ENCODE results near the gene ZDHHC14. TPM values are rescaled to one million over a fixed set of nuclear protein-coding genes. Genes with fewer than 3 reads are reported as not detected.

The ZDHHC14 gene
- polyA plus RNA-seq, 2 of the 4 experiments (the other 2 are of a cell fraction) = 2.2 to 2.8 TPM

GRCh38 chr6:157547112-157547511 lies 166.1 kb downstream of the ZDHHC14 start:
- TF ChIP-seq ZNF302 (CRISPR knock-in tag; IDR thresholded peaks at IDR 0.05) = no peak
- no peak for TF ChIP-seq ATOH8 (CRISPR knock-in tag; IDR thresholded peaks at IDR 0.05; ENCODE audit: low read depth)
- Histone ChIP-seq H3K4me1 (no peaks in the 10 kb centered on the region), H3K4me3 (no peak overlapping the region), H3K4me2 (no peak overlapping the region), H3K9me3 (no peaks in the 10 kb centered on the region), H3K27ac (no peak overlapping the region)
- no peak for FAIRE-seq
- 79% methylated on average over 8 of the region's 8 CpGs for WGBS (ENCODE audit: missing lambda C conversion rate)
- CTCF ChIA-PET = no interaction called here
- DNase-seq (ENCODE audit: low read depth in 1 of 2, low spot score in 1 of 2) = no peak
- no peak for ATAC-seq
- POLR2A ChIA-PET = no interaction called here

- POLR2A ChIA-PET = interaction anchor here (0.6 kb wide), 1 partner anchor 50 kb away, joined by 4 read pairs; no protein-coding TSS in a partner anchor
- no peak overlapping the region for H3K4me2 ChIP-seq
- no peak overlapping the region for H3K4me3 ChIP-seq
- no peak overlapping the region for H3K27ac ChIP-seq
- TF ChIP-seq KDM1A (IDR thresholded peaks at IDR 0.05; ENCODE audit: low read depth) = no peak
- no peak for TF ChIP-seq E2F6 (IDR thresholded peaks at IDR 0.05; ENCODE audit: borderline replicate concordance, low read depth)
- TF ChIP-seq BHLHE40 (IDR thresholded peaks at IDR 0.05; ENCODE audit: low read depth, low read length) = no peak
- TF ChIP-seq ZSCAN20 (CRISPR knock-in tag; IDR thresholded peaks at IDR 0.05) = no peak
- TF ChIP-seq BCL3 (IDR thresholded peaks at IDR 0.05) = no peak
- TF ChIP-seq JUNB (IDR thresholded peaks at IDR 0.05) = no peak
- no peak for TF ChIP-seq RAD21 (conservative IDR thresholded peaks at IDR 0.05 in 1 of 2, IDR thresholded peaks at IDR 0.05 in 1 of 2)
- TF ChIP-seq HOXB13 (CRISPR knock-in tag; IDR thresholded peaks at IDR 0.05; ENCODE audit: low read depth) = no peak
- no peak for TF ChIP-seq CEBPB (IDR thresholded peaks at IDR 0.05)
- no peak for TF ChIP-seq PHF8 (IDR thresholded peaks at IDR 0.05; ENCODE audit: borderline replicate concordance, low read depth)
- no peak for TF ChIP-seq REST (IDR thresholded peaks at IDR 0.05)
- TF ChIP-seq HDAC2 (IDR thresholded peaks at IDR 0.05) = no peak
- TF ChIP-seq RNF2 (IDR thresholded peaks at IDR 0.05; ENCODE audit: borderline replicate concordance, low read depth) = no peak
- TF ChIP-seq CHD4 (IDR thresholded peaks at IDR 0.05; ENCODE audit: borderline replicate concordance) = no peak
- no peak for TF ChIP-seq FOSL2 (IDR thresholded peaks at IDR 0.05)
- no peak for TF ChIP-seq FOSL2 (CRISPR knock-in tag; IDR thresholded peaks at IDR 0.05)
- no peak for TF ChIP-seq KDM5A (IDR thresholded peaks at IDR 0.05)
- CTCF ChIA-PET = no interaction called here
- H3K4me1 ChIP-seq = no peaks in the 10 kb centered on the region
- DNase-seq (ENCODE audit: low read depth in 1 of 2, low spot score in 1 of 2) (no peak), ATAC-seq (no peak), FAIRE-seq (no peak)
- H3K9me3 ChIP-seq = no peaks in the 10 kb centered on the region
- WGBS (ENCODE audit: missing lambda C conversion rate) = 90% methylated on average over 19 of the region's 24 CpGs
Measured at GRCh38 chr6:157548635-157549467, 167.9 kb downstream of the ZDHHC14 start.

All from A549 (cell line).